Activated effector memory CD4-positive, alpha-beta T cell treated with anti-CD3 and anti-CD28 coated beads, Interleukin-2, amount 50 U/mL, for 16 hours (primary cell): ENCODE results near the gene IGFL2.
"Not testable (repeated sequence)": the region's sequence is repeated elsewhere in the genome, so short reads cannot be mapped to it uniquely, and the experiment has no call there.

Experiments used
- DNase-seq: peaks from one replicate; pipeline ENCODE4 v3.0.0-alpha.2; 2020

The IGFL2 gene

DNA sequence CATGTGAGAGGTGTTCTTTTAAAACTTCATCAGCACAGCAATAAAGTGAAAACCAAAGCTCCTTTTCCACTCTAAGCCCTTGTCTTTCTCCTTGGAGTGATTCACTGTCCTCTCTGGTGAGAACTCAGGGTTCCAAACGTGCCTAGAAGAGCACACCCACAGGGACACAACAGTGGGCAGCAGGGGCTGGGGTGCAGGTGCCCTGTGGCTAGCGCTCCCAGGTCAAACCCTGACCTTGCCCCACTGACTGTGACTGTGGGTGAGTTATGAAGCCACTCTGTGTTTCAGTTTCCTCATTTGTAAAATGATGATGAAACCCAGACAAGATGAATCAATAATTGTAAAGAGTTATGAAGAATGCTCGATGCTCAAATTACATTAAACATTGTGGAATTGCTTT is 43.9 kb downstream of the IGFL2 start:
- DNase-seq: no peak

DNA sequence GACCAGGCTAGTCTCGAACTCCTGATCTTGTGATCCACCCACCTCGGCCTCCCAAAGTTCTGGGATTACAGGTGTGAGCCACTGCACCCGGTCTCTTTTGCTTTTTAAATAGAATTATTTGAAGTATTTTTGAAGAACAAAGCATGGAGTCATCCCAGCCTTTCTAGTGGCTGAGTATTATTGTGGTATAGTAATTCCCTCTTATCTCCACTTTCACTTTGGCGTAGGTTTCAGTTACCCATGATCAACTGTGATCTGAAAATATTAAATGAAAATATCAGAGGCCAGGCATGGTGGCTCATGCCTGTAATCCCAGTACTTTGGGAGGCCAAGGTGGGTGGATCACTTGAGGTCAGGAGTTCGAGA is 44.6 kb downstream of the IGFL2 start:
- DNase-seq: not testable (repeated sequence)

DNA sequence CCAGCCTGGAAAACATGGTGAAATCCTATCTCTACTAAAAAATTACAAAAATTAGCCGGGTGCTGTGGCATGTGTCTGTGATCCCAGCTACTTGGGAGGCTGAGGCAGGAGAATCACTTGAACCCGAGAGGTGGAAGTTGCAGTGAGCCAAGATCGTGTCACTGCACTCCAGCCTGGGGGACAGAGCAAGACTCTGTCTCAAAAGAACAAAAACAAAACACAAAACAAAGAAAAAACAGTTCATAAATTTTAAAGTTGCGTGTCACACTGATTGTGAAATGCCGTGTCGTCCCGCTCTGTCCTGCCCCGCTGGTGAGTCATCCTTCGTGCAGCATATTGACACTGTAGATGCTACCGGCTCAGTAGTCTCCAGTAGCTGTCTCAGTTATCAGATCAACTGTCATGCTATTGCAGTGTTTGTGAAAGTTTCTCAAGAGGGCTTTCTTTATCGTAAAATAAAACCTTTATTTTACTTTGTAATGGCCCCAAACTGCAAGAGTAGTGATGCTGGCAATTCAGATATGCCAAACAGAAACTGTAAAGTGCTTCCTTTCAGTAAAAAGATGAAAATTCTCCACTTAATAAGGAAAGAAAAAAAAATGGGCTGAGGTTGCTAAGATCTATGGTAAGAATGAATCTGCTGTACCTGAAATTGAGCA is 45.1 kb downstream of the IGFL2 start:
- DNase-seq: peak; percentile 71

DNA sequence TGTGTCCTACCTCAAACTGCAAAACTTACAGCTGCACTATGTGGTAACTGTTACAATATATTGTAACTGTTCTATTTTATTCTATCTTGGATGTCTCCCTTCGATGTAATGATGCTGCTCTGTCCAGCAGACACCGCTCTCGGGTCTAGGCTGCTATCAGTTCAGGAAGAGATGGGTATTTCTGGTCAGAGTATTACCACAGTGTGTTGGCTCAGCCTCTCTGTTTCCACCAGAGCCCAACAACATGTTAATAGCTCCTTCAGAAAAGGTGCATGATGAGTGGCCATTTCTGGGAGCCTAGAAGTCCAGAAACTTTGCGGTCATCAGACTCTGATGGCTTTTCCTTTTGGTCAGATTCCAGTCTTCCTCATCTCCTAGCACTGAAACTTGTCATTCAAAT is 45.6 kb downstream of the IGFL2 start:
- no peak for DNase-seq

DNA sequence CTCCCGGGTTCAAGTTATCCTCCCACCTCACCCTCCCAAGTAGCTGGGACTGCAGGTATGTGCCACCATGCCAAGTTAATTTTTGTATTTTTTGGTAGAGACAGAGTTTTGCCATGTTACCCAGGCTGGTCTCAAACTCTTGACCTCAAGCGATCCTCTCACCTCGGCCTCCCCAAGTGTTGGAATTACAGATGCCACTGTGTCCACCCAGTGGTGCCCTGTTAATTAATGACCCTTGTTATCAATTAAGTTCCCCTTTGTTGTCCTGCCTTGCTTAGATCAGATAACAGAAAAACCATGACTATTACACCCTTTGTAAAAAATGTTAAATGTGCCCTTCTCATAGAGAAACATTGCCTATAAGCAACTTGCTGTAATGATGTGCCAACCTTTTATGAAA is 47.1 kb downstream of the IGFL2 start:
- DNase-seq: no peak

DNA sequence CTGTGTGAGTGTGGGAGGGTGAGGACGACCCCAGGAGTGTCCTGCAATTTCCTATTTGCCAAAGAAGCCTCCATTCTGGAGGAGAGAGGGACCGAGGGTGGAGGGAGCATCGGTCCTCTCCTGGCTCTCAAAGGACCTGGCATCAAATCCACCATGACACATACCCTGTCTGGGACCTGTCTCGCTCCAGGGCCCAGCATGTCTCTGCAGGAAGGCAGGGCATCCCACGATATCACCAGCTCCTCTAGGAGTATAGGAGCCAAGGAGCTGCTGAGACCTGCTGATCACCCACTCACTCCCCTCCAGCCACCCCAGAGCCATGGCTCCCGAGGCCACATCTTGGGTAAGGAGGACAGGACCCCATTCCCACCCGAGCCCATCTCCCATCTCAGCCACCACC is 47.9 kb downstream of the IGFL2 start:
- not testable (repeated sequence) for DNase-seq

DNA sequence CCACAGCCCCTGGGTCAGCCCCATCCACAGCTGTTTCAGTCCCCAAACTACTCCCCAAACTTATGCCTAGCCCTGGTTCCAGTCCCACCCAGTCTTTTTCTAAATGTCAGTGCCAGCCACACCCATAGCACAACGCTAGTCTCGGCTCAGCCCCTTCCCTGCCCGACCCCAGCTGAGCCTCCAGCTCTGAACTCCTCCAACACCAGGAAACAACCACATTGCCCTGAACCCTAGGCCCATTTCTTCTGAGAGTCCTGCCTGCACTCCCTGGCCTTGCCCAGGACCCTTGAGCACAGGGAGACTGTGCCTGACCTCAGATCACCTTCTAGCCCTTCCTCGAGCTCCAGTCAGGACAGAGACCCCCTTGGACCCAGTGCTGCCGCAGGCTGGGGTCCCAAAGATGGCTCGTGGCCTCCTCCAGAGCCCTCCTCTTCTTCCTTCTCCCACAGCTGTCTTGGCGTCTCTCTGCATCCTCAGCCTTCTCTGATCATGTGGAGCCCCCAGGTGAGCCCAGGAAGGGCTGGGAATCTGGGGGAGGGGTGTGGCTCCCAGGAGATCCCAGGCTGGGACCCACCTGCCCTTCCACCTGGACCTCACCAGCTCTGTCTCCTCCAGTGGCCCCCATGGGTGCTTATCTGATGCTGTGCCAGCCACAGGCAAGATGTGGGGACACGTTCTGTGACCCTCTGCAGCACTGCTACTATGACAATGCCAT is 48.5 kb downstream of the IGFL2 start:
- DNase-seq: no peak

DNA sequence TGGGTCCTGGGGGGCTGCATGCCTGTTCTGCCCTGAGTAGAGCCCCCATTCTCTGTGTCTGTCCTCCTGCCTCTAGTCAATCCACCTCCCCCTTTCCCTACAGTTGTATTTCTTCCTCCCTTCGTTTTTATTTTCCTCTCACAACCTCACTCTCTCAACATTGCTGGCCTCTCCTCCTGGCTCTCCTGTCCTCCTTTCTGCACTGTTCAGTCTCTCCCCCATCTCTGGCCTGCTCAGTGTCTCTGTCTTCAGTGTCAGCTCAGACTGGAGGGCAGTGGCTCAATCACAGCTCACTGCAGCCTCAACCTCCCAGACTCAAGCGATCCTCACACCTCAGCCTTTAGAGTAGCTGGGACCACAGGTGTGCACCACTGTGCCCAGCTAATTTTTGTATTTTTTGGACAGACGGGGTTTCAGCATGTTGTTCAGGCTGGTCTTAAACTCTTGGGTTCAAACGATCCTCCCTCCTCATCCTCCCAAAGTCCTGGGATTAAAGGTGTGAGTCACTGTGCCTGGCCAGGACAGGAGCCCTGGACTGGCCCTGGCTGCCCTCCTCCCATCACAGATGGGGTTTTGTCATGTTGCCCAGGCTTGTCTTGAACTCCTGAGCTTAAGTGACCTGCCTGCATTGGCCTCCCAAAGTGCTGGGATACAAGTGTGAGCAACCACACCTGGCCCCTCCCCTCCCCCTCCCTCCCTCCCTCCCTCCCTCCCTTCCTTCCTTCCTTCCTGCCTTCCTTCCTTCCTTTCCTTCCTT is 49.5 kb downstream of the IGFL2 start:
- DNase-seq: no peak

DNA sequence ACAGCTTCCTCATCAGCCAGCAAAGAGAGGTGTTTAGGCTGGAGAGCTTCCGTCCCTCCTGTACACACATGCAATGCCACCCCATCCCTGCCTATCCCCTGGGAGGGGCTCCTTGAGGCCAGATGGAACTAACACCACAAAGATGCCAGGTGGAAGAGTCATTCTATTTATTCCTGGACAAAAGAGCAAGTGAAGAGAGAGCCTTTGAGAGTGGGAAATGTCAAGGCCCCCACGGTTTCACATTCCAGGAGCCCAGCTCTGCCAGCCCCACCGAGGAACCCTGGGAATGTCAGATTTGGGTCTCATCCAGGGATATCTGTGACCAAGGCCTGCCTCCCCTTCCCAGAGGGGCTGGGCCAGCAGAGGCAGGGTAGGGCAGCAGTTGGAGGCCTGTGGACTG is 50.7 kb downstream of the IGFL2 start:
- DNase-seq: no peak

DNA sequence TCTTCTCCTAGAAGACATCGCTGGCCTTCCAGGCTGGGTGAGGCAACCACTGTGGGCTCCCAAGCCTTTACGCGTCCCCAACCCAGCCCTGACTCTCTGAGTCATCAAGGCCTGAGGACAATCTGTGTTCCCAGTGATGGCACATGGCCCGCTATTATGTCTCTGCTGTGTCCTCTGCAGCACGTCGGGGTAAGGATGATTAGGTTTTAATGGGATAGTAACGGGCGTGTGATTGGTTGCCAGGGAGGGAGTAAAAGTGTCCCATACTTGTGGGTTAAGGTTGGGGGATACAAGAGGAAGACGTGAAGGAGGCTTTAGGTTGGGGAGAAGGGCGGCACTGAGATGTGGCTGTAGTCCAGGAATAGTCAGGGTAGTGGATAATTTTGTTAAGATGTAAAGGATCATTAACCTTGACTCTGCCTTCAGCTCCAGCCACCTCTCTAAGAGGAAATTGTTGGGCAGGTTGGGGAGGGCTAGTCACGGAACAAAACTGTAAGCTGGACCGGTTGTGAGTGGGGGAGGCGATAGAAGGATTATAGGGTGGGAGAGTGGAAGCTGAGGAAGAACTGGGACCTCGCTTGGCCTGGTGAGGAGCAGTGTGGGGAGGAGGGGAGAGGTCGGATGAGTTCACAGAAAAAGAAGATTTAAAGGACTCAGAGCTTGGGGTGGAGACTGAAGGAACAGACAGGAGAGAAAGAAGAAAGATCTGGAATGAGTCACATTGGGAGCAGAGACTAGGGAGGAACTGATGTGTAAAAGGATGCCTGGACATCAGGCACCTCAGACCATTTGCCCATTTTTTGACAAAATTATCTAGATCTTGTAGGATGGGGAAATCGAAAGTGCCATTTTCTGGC is 53.6 kb downstream of the IGFL2 start:
- DNase-seq: peak; percentile 1

DNA sequence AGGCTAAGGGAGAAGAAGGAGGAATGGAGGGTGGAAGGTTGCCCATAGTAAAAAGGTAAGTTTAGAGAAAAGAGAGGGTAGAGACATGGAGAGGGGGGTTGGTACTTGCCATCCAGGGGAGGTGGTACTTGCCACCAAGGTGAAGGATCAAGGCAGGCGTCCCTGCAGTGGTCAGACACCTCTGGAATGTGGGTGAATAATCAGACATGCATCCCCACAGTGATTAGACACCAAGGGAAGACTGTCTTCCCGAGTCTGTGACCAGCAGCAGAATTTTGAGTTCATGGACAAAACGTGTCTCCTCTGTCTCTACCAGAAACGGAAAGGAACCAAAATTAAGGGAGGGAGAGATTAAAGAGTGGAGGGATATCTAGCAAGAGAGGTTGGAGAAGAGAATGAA is 54.4 kb downstream of the IGFL2 start:
- peak; percentile 1 for DNase-seq

DNA sequence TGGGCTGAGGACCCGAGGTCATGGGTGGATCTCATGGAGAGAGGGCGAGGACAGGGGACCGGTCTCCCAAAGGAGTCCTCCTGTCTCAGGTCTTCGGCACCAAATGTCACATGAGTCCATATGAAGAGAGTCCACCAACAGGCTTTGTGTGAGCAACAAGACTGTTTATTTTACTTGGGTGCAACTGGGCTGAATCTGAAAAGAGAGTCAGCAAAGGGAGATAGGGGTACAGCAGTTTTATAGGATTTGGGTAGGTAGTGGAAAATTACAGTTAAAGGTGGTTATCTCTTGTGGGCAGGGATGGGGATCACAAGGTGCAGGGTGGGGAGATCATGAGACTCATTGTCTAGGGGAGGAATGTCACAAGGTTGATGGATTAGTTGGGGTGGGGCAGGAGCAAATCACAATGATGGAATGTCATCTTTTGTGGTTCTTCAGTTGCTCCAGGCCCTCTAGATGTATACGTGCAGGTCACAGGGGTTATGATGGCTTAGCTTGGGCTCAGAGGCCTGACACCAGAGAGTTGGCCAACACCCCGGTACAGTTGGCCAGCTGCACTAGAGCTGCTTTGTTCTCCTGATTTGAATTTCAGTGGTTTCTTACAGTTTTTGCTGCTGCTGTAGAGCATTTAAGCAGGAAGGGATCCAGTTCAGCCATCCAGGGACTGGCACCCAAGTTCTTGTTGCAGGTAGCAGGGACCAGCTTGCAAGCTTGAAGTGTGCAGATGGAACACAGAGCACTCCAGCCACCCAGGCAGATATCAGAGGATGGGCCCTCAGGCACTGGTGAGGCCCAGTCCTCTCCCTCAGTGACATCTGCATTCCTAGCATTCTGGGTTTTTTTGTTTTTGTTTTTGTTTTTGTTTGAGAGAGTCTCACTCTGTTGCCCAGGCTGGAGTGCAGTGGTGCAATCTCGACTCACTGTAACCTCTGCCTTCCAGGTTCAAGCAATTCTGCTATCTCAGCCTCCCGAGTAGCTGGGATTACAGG is 55.1 kb downstream of the IGFL2 start:
- DNase-seq: peak; percentile 9

DNA sequence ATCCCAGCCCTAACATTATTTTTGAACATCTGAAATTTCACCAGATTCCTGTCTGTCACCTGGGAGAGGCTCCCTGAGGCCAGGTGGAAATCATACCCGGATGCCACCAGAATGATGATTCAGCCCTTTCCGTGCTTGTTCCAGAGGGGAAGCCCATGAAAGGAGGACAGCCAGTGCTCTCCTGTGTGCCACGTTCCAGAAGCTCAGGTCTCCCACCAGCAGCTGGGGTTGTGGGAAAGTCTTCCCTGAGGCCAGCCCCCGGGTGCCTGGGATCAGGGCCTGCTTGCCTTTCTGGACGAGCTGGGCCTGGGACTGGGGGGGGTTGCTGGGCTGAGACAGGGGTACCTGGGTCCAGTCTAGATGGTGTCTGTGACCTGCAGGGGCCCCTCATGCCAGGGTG is 56.0 kb downstream of the IGFL2 start:
- no peak for DNase-seq

DNA sequence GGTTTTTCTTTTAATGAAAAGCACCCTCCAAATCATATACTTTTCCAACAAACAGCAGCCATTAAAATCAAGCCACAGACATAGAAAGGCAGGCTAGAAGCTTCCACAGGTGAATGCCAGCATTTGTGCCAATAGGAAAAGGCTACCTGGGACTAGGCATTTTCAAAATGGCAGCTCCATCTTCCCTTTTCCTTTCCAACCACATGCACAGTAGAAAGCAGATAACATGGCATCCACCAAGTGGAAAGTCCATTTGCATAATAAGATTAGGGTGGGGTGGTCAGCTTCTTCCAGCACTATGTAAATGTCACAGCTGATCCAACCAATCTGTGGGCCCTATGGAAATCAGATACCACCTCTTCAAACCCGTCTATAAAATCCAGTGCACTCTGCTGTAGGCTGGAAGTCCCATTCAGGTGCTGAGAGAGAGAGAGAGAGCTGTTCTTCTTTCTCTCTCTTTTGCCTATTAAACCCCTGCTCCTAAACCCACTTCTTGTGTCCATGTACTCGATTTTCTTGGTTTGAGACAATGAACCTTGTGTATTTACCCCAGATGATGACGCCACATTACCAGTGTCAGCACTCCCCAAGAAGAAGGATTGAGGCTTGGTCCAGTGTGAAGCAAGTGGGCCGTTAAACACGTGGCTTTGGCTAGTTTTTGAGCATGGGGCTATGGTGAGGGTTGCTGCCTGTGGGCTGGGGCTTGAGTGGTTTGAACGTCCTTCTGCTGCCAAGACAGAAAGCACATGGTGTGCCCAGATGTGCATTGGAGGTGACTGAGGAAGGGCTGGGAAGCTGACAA is 57.3 kb downstream of the IGFL2 start:
- DNase-seq: no peak

DNA sequence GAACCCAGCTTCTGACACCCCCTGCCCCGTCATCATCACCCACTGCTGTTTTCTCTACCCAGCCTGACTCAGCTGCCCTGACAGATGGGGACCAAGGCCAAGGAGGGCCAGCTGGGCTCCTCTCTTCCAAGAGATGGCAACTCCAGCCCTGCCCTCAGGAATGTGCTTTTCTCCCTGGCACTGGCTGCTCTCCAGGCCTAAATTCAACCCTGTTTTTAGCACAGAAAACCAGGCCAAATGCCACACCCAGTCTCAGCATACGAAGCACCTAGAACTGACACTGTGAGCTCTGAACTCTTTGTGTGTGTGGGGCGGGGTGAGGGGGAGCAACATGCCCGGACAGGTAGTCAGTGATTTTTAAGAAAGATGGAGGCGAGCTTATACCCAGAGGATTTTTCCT is 58.1 kb downstream of the IGFL2 start:
- DNase-seq: no peak

DNA sequence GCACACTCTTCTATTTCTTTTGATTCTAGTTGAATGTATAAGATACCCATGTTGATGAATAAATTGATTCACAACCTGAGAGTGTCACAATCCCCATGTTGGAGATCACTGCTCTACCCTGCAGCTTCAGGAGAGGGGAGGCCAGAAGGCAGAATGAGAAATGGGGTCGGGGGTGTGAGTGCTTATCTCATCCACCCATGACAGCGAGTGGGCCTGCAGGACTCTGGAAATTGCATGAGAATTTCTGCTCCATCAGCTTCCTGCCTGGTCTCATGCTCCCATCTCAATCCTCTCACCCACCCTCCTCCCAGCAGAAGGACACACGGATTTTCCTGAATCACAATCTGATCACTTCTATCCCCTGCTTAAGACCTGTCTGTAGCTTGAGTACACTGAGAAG is 58.6 kb downstream of the IGFL2 start:
- no peak for DNase-seq

DNA sequence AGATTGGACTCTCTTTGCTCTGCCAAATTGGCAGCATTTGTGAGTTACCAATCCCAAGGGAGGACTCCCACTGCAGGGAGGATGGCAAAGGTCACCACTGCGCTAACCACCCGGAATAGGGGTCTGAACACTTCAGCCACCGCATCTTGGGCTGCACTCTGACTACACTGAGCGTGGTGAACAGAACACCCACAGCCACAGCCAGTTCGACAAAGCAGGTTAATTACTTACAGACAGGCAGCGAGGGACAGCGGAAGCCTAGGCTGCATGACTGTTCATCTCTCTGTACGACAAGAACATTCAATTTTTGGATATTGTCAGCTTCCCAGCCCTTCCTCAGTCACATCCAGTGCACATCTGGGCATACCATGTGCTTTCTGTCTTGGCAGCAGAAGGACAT is 59.8 kb downstream of the IGFL2 start:
- not testable (repeated sequence) for DNase-seq

DNA sequence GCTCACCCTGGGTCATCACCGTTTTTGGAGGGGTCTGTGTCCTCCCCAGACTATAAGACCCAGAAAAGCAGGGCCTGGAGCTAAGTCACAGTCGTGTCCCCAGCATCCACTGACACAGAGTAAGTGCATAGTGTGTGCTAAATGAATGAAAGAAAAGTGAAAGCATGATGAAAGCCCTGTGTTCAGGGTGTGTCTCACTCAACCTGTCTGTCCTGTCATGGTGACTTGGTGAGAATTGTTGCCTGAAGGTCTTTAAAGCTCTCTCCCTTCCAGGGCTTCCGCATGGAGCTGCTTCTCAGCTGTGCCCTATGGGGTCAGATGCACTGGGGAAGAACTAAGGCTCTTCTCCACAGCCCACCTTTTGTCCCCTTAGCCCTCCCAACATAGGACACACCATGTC is 61.0 kb downstream of the IGFL2 start:
- no peak for DNase-seq

DNA sequence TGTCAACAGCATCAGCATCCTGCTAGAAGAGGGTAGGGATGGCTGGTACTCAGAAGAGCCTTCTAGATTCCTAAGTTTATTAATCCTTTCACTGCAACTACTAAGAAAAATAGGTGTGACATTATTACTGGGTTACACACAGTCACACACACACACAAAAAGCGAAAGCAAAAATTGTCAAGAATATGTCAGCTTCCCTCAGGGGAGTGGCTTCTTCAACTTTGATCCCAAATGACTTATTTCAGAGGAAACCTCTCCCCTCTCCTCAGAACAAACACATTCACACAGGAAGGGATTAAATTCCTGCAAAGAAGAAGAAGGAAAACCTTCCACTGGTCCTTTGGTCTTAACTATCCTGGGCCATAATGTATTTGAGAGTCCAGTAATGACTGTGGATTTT is 61.4 kb downstream of the IGFL2 start:
- DNase-seq: no peak

DNA sequence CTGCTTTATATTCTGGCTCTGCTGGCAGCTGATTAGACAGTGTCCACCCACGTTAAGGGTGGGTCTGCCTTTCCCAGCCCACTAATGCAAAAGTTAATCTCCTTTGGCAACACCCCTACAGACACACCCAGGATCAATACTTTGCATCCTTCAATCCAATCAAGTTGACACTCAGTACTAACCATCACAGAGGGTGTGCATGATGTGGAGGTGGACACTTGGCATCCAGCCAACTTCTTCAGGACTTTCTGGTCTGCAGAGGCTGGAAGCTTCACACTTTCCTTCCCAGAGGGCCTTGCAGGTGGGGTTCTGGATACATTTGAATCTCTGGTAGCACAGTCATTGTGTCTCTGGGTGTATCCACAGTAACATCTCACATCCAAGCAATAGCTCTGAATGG is 62.6 kb downstream of the IGFL2 start:
- no peak for DNase-seq
